SK-N-MC (cell line): ENCODE data around the gene TOM1.

Source experiments
- EZH2 ChIP-seq: fragments of 200-600 bp; sonication (generic); IDR thresholded peaks from one replicate; pipeline ENCODE4 v1.6.1; 2017; ENCODE audit warnings: antibody characterized with exemption
- FOXP2 ChIP-seq: optimal IDR thresholded peaks from 2 replicates; pipeline ENCODE3; 2011; ENCODE audit warnings: mild to moderate bottlenecking, moderate library complexity; ENCODE audit not compliant: insufficient read depth; ENCODE audit errors: extremely low read length, control extremely low read depth
- POLR2AphosphoS5 ChIP-seq: IDR thresholded peaks from 2 replicates; pipeline ENCODE4 v1.6.1; 2012; ENCODE audit warnings: mild to moderate bottlenecking, low read depth, low read length, borderline replicate concordance

- no peak for TF ChIP-seq EZH2
- TF ChIP-seq POLR2AphosphoS5: no peak
- TF ChIP-seq FOXP2: no peak
Observed at GRCh38 chr22:35314161-35314942, 14.7 kb downstream of the TOM1 start.
